MCF 10A (cell line): ENCODE data around the gene MAP2K7. TPM values are rescaled to one million over a fixed set of nuclear protein-coding genes. Genes with fewer than 3 reads are reported as not detected.

Source experiments
- BruUV-seq: library from RNA; stranded (reverse); fragments of 400-500 nt; replicated peaks from 2 replicates; lab custom pipeline; 2021; lab: Mats Ljungman, UMichigan
- CTCF ChIA-PET: fragments of 300-600 bp; sonication (Branson Sonifier 250); formaldehyde crosslinking; extraction: SDS; loops from one replicate; lab custom pipeline; 2021; ENCODE audit warnings: antibody characterized with exemption, inconsistent platforms; lab: Yijun Ruan, JAX
- POLR2A ChIA-PET: fragments of 300-600, 350-650 bp; sonication (Branson Sonifier 250); formaldehyde crosslinking; extraction: SDS; loops from one replicate; lab custom pipeline; 2020; ENCODE audit warnings: antibody characterized with exemption, inconsistent platforms; lab: Yijun Ruan, JAX
- DNase-seq: peaks from one replicate; pipeline ENCODE4 v3.0.0-alpha.2; 2018; ENCODE audit not compliant: unreplicated experiment
- H3K27ac Mint-ChIP-seq: one replicate; pipeline ENCODE4 v1.8.0; 2022; ENCODE audit warnings: mild to moderate bottlenecking, low read depth, mixed read lengths; ENCODE audit not compliant: unreplicated experiment
- H3K27me3 Mint-ChIP-seq: one replicate; pipeline ENCODE4 v1.8.0; 2022; ENCODE audit warnings: mixed read lengths; ENCODE audit not compliant: insufficient read depth, unreplicated experiment
- H3K36me3 Mint-ChIP-seq: one replicate; pipeline ENCODE4 v1.8.0; 2022; ENCODE audit warnings: mild to moderate bottlenecking, moderate library complexity, mixed read lengths; ENCODE audit not compliant: insufficient read depth, unreplicated experiment
- H3K4me1 Mint-ChIP-seq: one replicate; pipeline ENCODE4 v1.8.0; 2022; ENCODE audit warnings: mixed read lengths; ENCODE audit not compliant: insufficient read depth, unreplicated experiment
- H3K4me3 Mint-ChIP-seq: one replicate; pipeline ENCODE4 v1.8.0; 2022; ENCODE audit warnings: mild to moderate bottlenecking, moderate library complexity, mixed read lengths; ENCODE audit not compliant: unreplicated experiment
- H3K9me3 Mint-ChIP-seq: one replicate; pipeline ENCODE4 v1.8.0; 2022; ENCODE audit warnings: mixed read lengths; ENCODE audit not compliant: unreplicated experiment
- CTCF ChIP-seq: fragments of 200-600 bp; IDR thresholded peaks from one replicate; pipeline ENCODE4 v1.8.0; 2022; ENCODE audit warnings: antibody characterized with exemption, mild to moderate bottlenecking; ENCODE audit not compliant: unreplicated experiment
- intact Hi-C: fragments of 100-400 bp; cut with micrococcal nuclease; formaldehyde crosslinking; loops from 2 replicates; pipeline ENCODE4 v1.14.1; 2022
- total RNA-seq: library from RNA; stranded (reverse); gene quantifications from 2 replicates; pipeline ENCODE4 v1.2.3, GENCODE V29; 2022

Gene MAP2K7
- total RNA-seq, 1 experiment from 2014 or later: 36.3 TPM

DNA sequence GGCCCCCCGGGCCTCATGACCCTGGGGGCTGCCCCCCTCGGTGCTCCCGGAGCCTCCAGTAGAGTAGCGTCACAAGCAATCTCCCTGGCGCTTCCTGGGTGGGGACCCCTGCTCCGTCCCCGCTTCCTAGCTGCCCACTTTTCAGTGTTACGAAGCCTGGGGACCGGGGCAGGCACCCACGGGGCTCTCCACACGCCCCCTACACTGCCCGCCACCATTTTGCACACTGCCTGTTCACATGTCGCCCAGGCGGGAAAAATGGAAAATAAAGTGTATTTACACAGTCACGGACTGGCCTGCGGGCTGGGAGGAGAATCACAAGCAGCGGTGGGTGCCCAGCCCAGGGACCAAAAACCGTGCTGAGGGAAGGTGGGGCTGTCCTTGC lies 39.0 kb upstream of the MAP2K7 start:
- CTCF ChIA-PET: no interaction called here
- H3K36me3 Mint-ChIP-seq: peaks cover 8% of the 10 kb centered on the region
- intact Hi-C loops: loop anchor here (5.0 kb wide), 1 partner anchor 58 kb away; the partner anchor contains the start of gene SNAPC2

DNA sequence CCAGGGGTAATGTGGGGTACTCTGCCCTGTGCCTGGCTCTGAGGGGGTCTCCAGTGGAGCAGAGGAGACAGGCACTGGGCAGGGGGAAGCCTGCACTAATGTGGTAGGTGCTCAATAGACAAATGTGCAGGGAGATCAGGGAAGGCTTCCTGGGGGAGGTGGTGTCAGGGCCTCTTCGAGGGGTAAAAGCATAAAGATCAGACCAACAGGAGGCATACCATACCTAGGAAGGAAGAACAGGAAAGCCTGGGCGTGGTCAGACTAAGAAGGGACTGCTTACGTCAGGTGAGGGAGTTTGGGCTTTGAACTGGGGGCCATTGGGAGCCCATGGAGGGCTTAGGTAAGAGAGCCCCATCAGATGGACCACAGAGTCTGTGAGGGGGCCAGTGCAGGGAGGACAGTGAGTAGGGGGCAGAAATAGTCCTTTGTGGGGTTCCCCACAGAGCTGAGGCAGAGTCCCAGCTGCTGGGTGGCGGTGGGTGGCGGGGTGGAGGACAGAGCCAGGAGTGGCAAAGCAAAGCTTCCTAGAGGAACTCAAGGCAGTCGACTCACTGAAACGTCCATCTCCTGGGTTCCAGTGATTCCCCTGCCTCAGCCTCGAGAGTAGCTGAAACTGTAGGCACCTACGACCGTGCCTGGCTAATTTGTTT lies 38.3 kb upstream of the MAP2K7 start:
- DNase-seq: no peak
- peaks cover 14% of the 10 kb centered on the region for H3K36me3 Mint-ChIP-seq
- POLR2A ChIA-PET: interaction anchor here (0.7 kb wide), 1 partner anchor 17 kb away, joined by 4 read pairs; no protein-coding TSS in a partner anchor
- peaks cover 11% of the 10 kb centered on the region for H3K4me1 Mint-ChIP-seq
- BruUV-seq: no TSS peak
- no peaks in the 10 kb centered on the region for H3K9me3 Mint-ChIP-seq
- no peak overlapping the region for H3K4me3 Mint-ChIP-seq
- TF ChIP-seq CTCF: no peak
- no peaks in the 10 kb centered on the region for H3K27me3 Mint-ChIP-seq
- H3K27ac Mint-ChIP-seq: peak overlapping the region; percentile 67
- CTCF ChIA-PET: interaction anchor here (0.6 to 1.5 kb wide), 2 partner anchors 12 to 51 kb away, joined by 3 to 6 read pairs; no protein-coding TSS in a partner anchor
- intact Hi-C loops: loop anchor here (5.0 kb wide), 1 partner anchor 57 kb away; the partner anchor contains the start of gene SNAPC2

More for the DNA sequence above, 39.0 kb upstream of the MAP2K7 start:
- no peaks in the 10 kb centered on the region for H3K27me3 Mint-ChIP-seq
- H3K9me3 Mint-ChIP-seq: no peaks in the 10 kb centered on the region
- H3K27ac Mint-ChIP-seq: peak overlapping the region; percentile 67
- no peak for DNase-seq
- peaks cover 6% of the 10 kb centered on the region for H3K4me1 Mint-ChIP-seq
- POLR2A ChIA-PET: interaction anchor here (0.6 kb wide), 1 partner anchor 130 kb away, joined by 3 read pairs; no protein-coding TSS in a partner anchor
- no TSS peak for BruUV-seq
- no peak overlapping the region for H3K4me3 Mint-ChIP-seq
- TF ChIP-seq CTCF: no peak

DNA sequence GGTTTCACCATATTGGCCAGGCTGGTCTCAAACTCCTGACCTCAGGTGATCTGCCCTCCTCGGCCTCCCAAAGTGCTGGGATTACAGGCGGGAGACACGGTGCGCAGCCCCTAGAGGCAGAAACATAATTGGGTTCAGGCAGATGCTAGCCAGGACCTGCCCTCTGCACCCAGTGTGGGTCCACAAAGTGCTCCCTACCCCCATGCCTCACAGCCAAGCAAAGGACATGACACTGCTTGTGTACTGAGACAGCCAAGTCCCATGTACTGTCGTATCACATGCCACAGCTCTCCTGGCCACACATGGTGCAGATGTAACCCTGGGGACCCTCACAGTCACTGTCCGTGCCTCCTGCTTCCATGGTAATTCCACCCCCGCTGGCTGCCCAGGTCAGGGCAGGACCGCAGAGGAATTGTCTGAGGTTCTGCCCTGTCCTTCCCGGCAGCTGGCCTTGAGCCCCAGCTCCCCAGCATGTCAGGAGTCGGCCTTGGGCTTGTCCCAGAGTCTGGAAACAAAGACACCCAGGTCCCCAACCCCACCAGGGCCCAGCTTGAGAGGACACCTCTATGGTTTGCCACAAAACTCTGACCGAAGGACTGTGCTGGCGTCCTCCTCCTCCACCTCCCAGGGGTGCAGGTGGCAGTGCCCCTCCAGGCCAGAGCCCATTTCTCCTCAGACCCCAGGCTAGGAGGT lies 37.1 kb upstream of the MAP2K7 start:
- intact Hi-C loops: loop anchor here (5.0 kb wide), 1 partner anchor 56 kb away; the partner anchor contains the start of gene SNAPC2
- DNase-seq: no peak
- TF ChIP-seq CTCF: no peak
- no TSS peak for BruUV-seq
- H3K4me3 Mint-ChIP-seq: no peak overlapping the region
- ChIA-PET POLR2A (interaction anchor here (0.6 to 1.2 kb wide), 2 partner anchors 31 to 237 kb away, joined by 3 to 4 read pairs; partner anchors contain the start of gene PET100), CTCF (interaction anchor here (0.9 to 1.5 kb wide), 3 partner anchors 13 to 55 kb away, joined by 3 to 6 read pairs (median 3); no protein-coding TSS in a partner anchor)
- no peak overlapping the region for H3K27ac Mint-ChIP-seq
- no peaks in the 10 kb centered on the region for H3K27me3 Mint-ChIP-seq
- peaks cover 14% of the 10 kb centered on the region for H3K36me3 Mint-ChIP-seq
- peaks cover 21% of the 10 kb centered on the region for H3K4me1 Mint-ChIP-seq
- no peaks in the 10 kb centered on the region for H3K9me3 Mint-ChIP-seq
